Spleen (tissue), 7 donors: Measurements from ENCODE around the gene PGBD5.

Source experiments
- POLR2A ChIP-seq, 3 donors: fragments of 450-650 bp; IDR thresholded peaks; one replicate each; pipeline ENCODE4 v1.5.1; 2017; ENCODE audit warnings: antibody characterized with exemption in 3 of 3, mild to moderate bottlenecking in 1 of 3
- TF ChIP-seq, protein P1 (sequence below), 11 experiments: fragments of 200-600 bp in 7 of 11; fragments of 450-650 bp in 4 of 11; sonication (generic) in 4 of 11; IDR thresholded peaks in 8 of 11; conservative IDR thresholded peaks in 3 of 11; 1 replicate in 7 of 11; 2 replicates in 4 of 11; pipeline versions ENCODE4 v1.4.0 to v1.8.0; 2016 to 2021; ENCODE audit warnings: antibody characterized with exemption in 11 of 11, inconsistent platforms in 4 of 11, mild to moderate bottlenecking in 1 of 11
- donor health status: DM: no; HTN: no; CAD: no; lungs with moderate emphysema.
- donor health status: DM: no; HTN: no; CAD: no.
- donor health status: DM: no; HTN: no; CAD: no.

DNA sequence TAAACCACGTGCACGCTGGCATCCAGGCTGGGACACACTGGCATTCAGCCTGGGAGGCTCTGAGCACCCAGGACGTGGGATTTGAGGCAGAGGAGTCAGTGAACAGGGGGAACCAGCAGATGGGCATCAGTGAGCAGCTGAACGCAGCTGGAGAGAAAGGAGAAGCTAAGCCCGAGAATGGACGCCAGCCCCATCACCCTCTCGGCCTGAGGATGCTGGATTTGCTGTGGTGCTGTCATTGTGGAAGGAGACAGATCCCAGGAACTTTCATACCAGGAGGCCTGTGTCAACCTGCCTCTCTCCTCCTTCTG lies 132.8 kb downstream of the PGBD5 start:
- no peak for TF ChIP-seq POLR2A (IDR thresholded peaks at IDR 0.05)
- TF ChIP-seq, protein P1, sequence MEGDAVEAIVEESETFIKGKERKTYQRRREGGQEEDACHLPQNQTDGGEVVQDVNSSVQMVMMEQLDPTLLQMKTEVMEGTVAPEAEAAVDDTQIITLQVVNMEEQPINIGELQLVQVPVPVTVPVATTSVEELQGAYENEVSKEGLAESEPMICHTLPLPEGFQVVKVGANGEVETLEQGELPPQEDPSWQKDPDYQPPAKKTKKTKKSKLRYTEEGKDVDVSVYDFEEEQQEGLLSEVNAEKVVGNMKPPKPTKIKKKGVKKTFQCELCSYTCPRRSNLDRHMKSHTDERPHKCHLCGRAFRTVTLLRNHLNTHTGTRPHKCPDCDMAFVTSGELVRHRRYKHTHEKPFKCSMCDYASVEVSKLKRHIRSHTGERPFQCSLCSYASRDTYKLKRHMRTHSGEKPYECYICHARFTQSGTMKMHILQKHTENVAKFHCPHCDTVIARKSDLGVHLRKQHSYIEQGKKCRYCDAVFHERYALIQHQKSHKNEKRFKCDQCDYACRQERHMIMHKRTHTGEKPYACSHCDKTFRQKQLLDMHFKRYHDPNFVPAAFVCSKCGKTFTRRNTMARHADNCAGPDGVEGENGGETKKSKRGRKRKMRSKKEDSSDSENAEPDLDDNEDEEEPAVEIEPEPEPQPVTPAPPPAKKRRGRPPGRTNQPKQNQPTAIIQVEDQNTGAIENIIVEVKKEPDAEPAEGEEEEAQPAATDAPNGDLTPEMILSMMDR (IDR thresholded peaks at IDR 0.05 in 8 of 11, conservative IDR thresholded peaks at IDR 0.05 in 3 of 11) = no peak
